GM19455 (cell line): ENCODE data around the gene PATJ.
"Not testable (repeated sequence)": the region's sequence is repeated elsewhere in the genome, so short reads cannot be mapped to it uniquely, and the experiment has no call there.

Source experiments
- ATAC-seq: cut with Tn5 transposase; IDR thresholded peaks from one replicate; pipeline ENCODE4 v1.9.1; 2021; ENCODE audit not compliant: unreplicated experiment

The PATJ gene

GRCh38 chr1:62142496-62142895, 400.2 kb downstream of the PATJ start:
- ATAC-seq: no peak

- ATAC-seq: no peak
These were observed 402.1 kb downstream of the PATJ start for GRCh38 chr1:62144238-62144831.

- no peak for ATAC-seq
These were observed 417.7 kb downstream of the PATJ start for GRCh38 chr1:62159940-62160348.

- ATAC-seq: no peak
These were observed 419.4 kb downstream of the PATJ start for GRCh38 chr1:62161711-62162110.

- not testable (repeated sequence) for ATAC-seq
These were observed 428.1 kb downstream of the PATJ start for GRCh38 chr1:62170380-62170779.

- ATAC-seq: peak; percentile 57
These were observed 433.4 kb downstream of the PATJ start for GRCh38 chr1:62175568-62176179.

GRCh38 chr1:62176597-62177312, 434.5 kb downstream of the PATJ start:
- no peak for ATAC-seq

GRCh38 chr1:62177621-62178020, 435.3 kb downstream of the PATJ start:
- ATAC-seq: no peak

GRCh38 chr1:62178372-62178771, 436.1 kb downstream of the PATJ start:
- no peak for ATAC-seq

GRCh38 chr1:62180054-62180453, 437.8 kb downstream of the PATJ start:
- not testable (repeated sequence) for ATAC-seq

- no peak for ATAC-seq
These were observed 438.4 kb downstream of the PATJ start for GRCh38 chr1:62180639-62181038.

GRCh38 chr1:62181532-62181931, 439.3 kb downstream of the PATJ start:
- no peak for ATAC-seq

GRCh38 chr1:62182157-62182556, 439.9 kb downstream of the PATJ start:
- ATAC-seq: not testable (repeated sequence)

- ATAC-seq: not testable (repeated sequence)
These were observed 441.1 kb downstream of the PATJ start for GRCh38 chr1:62183164-62184020.

- ATAC-seq: no peak
These were observed 442.1 kb downstream of the PATJ start for GRCh38 chr1:62184336-62184735.

GRCh38 chr1:62185233-62185632, 443.0 kb downstream of the PATJ start:
- not testable (repeated sequence) for ATAC-seq

- ATAC-seq: no peak
These were observed 443.4 kb downstream of the PATJ start for GRCh38 chr1:62185677-62186076.

GRCh38 chr1:62187548-62187947, 445.3 kb downstream of the PATJ start:
- no peak for ATAC-seq

- no peak for ATAC-seq
These were observed 445.8 kb downstream of the PATJ start for GRCh38 chr1:62188111-62188510.

GRCh38 chr1:62194651-62195544, 452.6 kb downstream of the PATJ start, which contains the start of gene L1TD1:
TSS of gene L1TD1 (plus strand) at chr1:62194849. CDS start at chr1:62206629, 11,780 bp downstream.
- no peak for ATAC-seq
